ENCODE data around the gene LAYN.

The LAYN gene

DNA sequence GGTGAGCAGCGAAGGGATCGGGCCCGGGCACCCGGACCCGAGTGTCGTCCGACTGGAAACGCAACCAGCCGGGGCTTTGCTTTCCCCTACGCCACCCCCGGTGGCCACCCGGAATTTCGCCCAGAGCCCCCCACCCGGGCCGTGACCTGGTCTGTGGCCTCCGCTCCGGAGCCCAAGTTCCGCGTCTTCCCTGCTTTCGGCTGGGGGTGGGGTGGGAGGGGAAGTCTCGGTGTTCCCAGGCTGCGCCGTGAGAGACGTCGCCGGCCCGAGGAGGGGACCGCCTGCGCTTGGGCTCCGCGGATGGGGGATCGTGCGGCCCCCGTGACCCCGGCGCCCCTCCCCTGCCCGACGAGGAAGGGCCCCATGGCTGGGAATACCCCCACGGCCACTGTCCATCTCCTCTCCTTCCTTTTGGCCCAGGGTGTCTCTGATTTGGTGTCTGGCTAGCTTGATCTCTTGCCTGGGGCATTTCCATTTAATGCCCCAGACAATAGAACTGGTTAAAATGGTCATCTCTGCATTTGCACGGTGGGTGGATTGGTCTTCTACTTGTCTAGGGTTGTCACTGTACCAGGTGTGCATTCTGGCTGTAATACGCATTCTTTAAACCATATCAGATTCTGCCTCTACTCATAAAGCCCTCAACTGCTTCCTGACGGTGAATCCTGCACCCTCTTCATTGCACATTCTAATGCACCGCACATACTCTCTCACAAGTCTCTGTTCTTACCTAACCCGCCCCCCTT is 62.5 kb downstream of the LAYN start:
- ATAC-seq: peak; percentile 32
- TF ChIP-seq, protein P1, sequence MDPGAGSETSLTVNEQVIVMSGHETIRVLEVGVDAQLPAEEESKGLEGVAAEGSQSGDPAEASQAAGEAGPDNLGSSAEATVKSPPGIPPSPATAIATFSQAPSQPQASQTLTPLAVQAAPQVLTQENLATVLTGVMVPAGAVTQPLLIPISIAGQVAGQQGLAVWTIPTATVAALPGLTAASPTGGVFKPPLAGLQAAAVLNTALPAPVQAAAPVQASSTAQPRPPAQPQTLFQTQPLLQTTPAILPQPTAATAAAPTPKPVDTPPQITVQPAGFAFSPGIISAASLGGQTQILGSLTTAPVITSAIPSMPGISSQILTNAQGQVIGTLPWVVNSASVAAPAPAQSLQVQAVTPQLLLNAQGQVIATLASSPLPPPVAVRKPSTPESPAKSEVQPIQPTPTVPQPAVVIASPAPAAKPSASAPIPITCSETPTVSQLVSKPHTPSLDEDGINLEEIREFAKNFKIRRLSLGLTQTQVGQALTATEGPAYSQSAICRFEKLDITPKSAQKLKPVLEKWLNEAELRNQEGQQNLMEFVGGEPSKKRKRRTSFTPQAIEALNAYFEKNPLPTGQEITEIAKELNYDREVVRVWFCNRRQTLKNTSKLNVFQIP (CRISPR knock-in tag; IDR thresholded peaks at IDR 0.05; ENCODE audit: borderline replicate concordance, low read depth): no peak
- TF ChIP-seq OSR1 (CRISPR knock-in tag; IDR thresholded peaks at IDR 0.05): no peak
- TF ChIP-seq PPARA (CRISPR knock-in tag; IDR thresholded peaks at IDR 0.05; ENCODE audit: borderline replicate concordance): no peak
- TF ChIP-seq ZNF565 (CRISPR knock-in tag; conservative IDR thresholded peaks at IDR 0.05; ENCODE audit: low read depth): no peak
- no peak for TF ChIP-seq ZC3H10 (CRISPR knock-in tag; IDR thresholded peaks at IDR 0.05)
- no peak for TF ChIP-seq ZNF8 (CRISPR knock-in tag; IDR thresholded peaks at IDR 0.05)
- no peak for TF ChIP-seq ISL1 (CRISPR knock-in tag; IDR thresholded peaks at IDR 0.05)

DNA sequence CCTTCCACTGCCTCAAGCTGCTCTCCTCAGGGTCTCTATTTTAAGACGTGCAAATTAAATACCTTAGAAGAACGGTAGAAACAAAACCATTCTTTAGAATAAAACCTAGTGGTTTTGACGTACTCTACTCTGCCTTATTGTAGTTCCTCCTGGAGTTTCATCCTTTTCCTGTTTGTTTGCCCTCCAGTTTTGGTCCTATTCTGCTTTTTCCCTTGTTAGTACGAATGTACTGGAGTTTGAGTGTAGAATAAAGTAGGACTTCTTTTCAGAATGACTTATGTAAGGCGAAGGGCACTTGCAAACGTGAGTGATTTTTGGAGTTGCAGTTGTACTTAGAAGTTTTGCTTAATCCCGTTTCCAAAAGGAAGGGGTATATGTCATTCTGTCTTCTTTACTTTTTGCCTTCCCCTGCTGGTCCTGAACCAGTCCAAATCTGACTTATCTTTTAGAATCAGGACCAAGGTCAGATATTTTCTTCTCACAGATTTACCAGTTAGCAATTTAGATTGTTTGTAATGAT is 63.2 kb downstream of the LAYN start:
- TF ChIP-seq ZNF8 (CRISPR knock-in tag; IDR thresholded peaks at IDR 0.05) (no peak), BACH2 (CRISPR knock-in tag; IDR thresholded peaks at IDR 0.05; ENCODE audit: borderline replicate concordance) (no peak)
- TF ChIP-seq, protein P2, sequence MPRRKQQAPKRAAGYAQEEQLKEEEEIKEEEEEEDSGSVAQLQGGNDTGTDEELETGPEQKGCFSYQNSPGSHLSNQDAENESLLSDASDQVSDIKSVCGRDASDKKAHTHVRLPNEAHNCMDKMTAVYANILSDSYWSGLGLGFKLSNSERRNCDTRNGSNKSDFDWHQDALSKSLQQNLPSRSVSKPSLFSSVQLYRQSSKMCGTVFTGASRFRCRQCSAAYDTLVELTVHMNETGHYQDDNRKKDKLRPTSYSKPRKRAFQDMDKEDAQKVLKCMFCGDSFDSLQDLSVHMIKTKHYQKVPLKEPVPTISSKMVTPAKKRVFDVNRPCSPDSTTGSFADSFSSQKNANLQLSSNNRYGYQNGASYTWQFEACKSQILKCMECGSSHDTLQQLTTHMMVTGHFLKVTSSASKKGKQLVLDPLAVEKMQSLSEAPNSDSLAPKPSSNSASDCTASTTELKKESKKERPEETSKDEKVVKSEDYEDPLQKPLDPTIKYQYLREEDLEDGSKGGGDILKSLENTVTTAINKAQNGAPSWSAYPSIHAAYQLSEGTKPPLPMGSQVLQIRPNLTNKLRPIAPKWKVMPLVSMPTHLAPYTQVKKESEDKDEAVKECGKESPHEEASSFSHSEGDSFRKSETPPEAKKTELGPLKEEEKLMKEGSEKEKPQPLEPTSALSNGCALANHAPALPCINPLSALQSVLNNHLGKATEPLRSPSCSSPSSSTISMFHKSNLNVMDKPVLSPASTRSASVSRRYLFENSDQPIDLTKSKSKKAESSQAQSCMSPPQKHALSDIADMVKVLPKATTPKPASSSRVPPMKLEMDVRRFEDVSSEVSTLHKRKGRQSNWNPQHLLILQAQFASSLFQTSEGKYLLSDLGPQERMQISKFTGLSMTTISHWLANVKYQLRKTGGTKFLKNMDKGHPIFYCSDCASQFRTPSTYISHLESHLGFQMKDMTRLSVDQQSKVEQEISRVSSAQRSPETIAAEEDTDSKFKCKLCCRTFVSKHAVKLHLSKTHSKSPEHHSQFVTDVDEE (CRISPR knock-in tag; IDR thresholded peaks at IDR 0.05): no peak
- ATAC-seq: no peak

DNA sequence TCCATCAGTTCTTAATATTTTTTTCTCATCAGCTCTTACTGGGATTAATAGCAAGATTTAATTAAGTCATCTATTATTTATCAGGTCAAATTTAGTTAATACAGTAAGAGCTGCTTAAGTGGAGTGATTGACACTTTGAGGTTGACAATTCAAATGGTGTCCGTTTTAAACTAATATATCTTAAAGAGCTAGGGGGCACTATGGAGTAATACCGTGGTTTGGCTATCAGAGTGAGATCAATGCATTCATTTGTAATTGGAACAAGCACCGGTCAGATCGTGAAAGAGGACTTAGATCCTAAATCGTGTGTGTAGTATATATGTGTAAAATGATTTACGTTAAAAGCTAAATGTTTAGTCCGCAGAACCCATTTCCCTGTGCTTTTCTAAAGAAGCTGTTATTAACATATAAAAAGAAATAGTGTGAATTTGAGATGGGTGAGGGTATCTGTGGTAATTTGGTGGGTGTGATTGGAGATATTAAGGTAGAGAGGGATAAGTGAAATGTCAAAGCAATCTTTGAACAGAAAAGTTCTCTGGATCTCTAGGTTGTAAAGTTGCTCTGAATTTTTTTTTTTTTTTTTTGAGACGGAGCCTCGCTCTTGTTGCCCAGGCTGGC is 64.0 kb downstream of the LAYN start:
- no peak for TF ChIP-seq CSDC2 (CRISPR knock-in tag; IDR thresholded peaks at IDR 0.05)
- no peak for TF ChIP-seq PPARA (CRISPR knock-in tag; IDR thresholded peaks at IDR 0.05; ENCODE audit: borderline replicate concordance)
- no peak for TF ChIP-seq ISL1 (CRISPR knock-in tag; IDR thresholded peaks at IDR 0.05)
- no peak for TF ChIP-seq GLIS3 (CRISPR knock-in tag; IDR thresholded peaks at IDR 0.05)
- no peak for TF ChIP-seq ZNF8 (CRISPR knock-in tag; IDR thresholded peaks at IDR 0.05)
- TF ChIP-seq RARB (CRISPR knock-in tag; IDR thresholded peaks at IDR 0.05): no peak
- TF ChIP-seq ZFP30 (CRISPR knock-in tag; IDR thresholded peaks at IDR 0.05): no peak
- TF ChIP-seq ARNTL (CRISPR knock-in tag; IDR thresholded peaks at IDR 0.05; ENCODE audit: borderline replicate concordance, low read depth): no peak
- TF ChIP-seq BACH2 (CRISPR knock-in tag; IDR thresholded peaks at IDR 0.05; ENCODE audit: borderline replicate concordance): no peak
- no peak for TF ChIP-seq ZNF565 (CRISPR knock-in tag; conservative IDR thresholded peaks at IDR 0.05; ENCODE audit: low read depth)
- no peak for TF ChIP-seq TOX (CRISPR knock-in tag; IDR thresholded peaks at IDR 0.05; ENCODE audit: borderline replicate concordance)
- no peak for TF ChIP-seq TCF4 (CRISPR knock-in tag; IDR thresholded peaks at IDR 0.05; ENCODE audit: borderline replicate concordance)
- no peak for TF ChIP-seq ZFP3 (CRISPR knock-in tag; IDR thresholded peaks at IDR 0.05)
- TF ChIP-seq, protein P1 (CRISPR knock-in tag; IDR thresholded peaks at IDR 0.05; ENCODE audit: borderline replicate concordance, low read depth): no peak

DNA sequence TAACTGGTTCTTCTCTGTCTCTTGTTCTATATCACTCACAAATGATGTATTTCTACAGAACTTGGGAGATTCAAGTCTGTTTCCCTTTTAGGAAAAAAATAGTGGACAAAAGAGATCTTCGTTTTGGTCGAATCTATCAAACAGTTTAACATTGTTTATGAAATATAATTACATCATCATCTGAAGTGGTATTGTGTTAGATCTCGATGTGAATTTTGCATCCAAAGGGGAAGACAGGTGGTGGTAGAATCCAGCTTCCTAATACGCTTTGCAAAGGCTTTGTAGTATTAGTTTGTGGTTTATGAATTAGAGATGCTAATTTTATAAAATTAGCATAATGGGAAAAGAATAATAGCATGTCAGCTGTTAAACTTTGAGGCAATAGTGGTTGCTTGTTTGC is 65.2 kb downstream of the LAYN start:
- no peak for ATAC-seq
- TF ChIP-seq ESRRG (CRISPR knock-in tag; IDR thresholded peaks at IDR 0.05): no peak
- TF ChIP-seq OSR1 (CRISPR knock-in tag; IDR thresholded peaks at IDR 0.05): no peak

More for the DNA sequence above, 64.0 kb downstream of the LAYN start:
- ATAC-seq: no peak

DNA sequence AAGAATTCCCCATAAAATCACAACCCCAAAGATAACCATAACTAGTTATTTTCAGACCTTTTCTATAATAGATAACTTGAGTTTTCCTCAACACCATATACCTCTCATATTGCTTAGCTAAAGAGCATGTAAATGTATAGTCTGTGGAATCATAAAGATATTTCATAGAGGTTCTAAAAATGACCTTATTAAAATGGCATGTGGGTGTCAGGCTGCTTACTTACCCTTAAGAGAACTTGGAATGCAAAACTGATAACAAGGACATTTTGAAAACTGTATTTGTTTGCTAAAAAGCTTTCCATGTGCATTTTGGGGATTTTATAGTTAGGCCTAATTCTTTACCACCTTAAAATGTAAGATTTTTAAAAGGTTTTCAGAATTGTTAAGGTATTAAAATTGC is 66.5 kb downstream of the LAYN start:
- no peak for ATAC-seq
- TF ChIP-seq TCF4 (CRISPR knock-in tag; IDR thresholded peaks at IDR 0.05; ENCODE audit: borderline replicate concordance): no peak
- TF ChIP-seq, protein P1 (CRISPR knock-in tag; IDR thresholded peaks at IDR 0.05; ENCODE audit: borderline replicate concordance, low read depth): no peak
- no peak for TF ChIP-seq ARNTL (CRISPR knock-in tag; IDR thresholded peaks at IDR 0.05; ENCODE audit: borderline replicate concordance, low read depth)
- no peak for TF ChIP-seq ESRRG (CRISPR knock-in tag; IDR thresholded peaks at IDR 0.05)
- no peak for TF ChIP-seq ZNF8 (CRISPR knock-in tag; IDR thresholded peaks at IDR 0.05)
- TF ChIP-seq, protein P2 (CRISPR knock-in tag; IDR thresholded peaks at IDR 0.05): no peak
- no peak for TF ChIP-seq BACH2 (CRISPR knock-in tag; IDR thresholded peaks at IDR 0.05; ENCODE audit: borderline replicate concordance)
- no peak for TF ChIP-seq PPARA (CRISPR knock-in tag; IDR thresholded peaks at IDR 0.05; ENCODE audit: borderline replicate concordance)
- no peak for TF ChIP-seq ZNF565 (CRISPR knock-in tag; conservative IDR thresholded peaks at IDR 0.05; ENCODE audit: low read depth)
- no peak for TF ChIP-seq GLIS3 (CRISPR knock-in tag; IDR thresholded peaks at IDR 0.05)
